H9 (cell line): ENCODE data around the gene LDHA. TPM values are rescaled to one million over a fixed set of nuclear protein-coding genes. Genes with fewer than 3 reads are reported as not detected.
A peak's percentile ranks its signal among the peaks of the same experiment; 100 is the strongest.
"Not testable (repeated sequence)": the region's sequence is repeated elsewhere in the genome, so short reads cannot be mapped to it uniquely, and the experiment has no call there.

Source experiments
- DNase-seq: peaks from one replicate; pipeline ENCODE4 v3.0.0-alpha.2; 2017
- H2AFZ ChIP-seq: one replicate; pipeline ENCODE4 v1.6.1; 2013; ENCODE audit warnings: mild to moderate bottlenecking, low read length, control low read depth, moderate library complexity
- H2AK5ac ChIP-seq: 2 replicates; pipeline ENCODE4 v1.6.1; 2013; ENCODE audit warnings: low read length, control low read depth, mixed read lengths; ENCODE audit not compliant: insufficient read length
- H2BK120ac ChIP-seq: one replicate; pipeline ENCODE4 v1.6.1; 2013; ENCODE audit warnings: low read depth, mild to moderate bottlenecking, low read length, control low read depth, inconsistent platforms; ENCODE audit not compliant: poor library complexity, severe bottlenecking
- H2BK12ac ChIP-seq: 2 replicates; pipeline ENCODE4 v1.6.1; 2013; ENCODE audit warnings: low read length, control low read depth, mixed read lengths, low read depth; ENCODE audit not compliant: insufficient read length
- H2BK15ac ChIP-seq: 2 replicates; pipeline ENCODE4 v1.6.1; 2013; ENCODE audit warnings: low read depth, low read length, control low read depth
- H2BK20ac ChIP-seq: one replicate; pipeline ENCODE4 v1.6.1; 2013; ENCODE audit warnings: low read depth, mild to moderate bottlenecking, low read length, control low read depth, inconsistent platforms; ENCODE audit not compliant: poor library complexity, severe bottlenecking
- H2BK5ac ChIP-seq: 2 replicates; pipeline ENCODE4 v1.6.1; 2013; ENCODE audit warnings: low read length, control low read depth, mixed read lengths; ENCODE audit not compliant: insufficient read length
- H3K14ac ChIP-seq: 2 replicates; pipeline ENCODE4 v1.6.1; 2013; ENCODE audit warnings: low read length, control low read depth; ENCODE audit not compliant: insufficient read depth
- H3K18ac ChIP-seq: 2 replicates; pipeline ENCODE4 v1.6.1; 2013; ENCODE audit warnings: low read depth, mild to moderate bottlenecking, mixed read lengths, low read length, control low read depth; ENCODE audit not compliant: insufficient read length
- H3K23ac ChIP-seq: 2 replicates; pipeline ENCODE4 v1.6.1; 2013; ENCODE audit warnings: low read length, control low read depth, mixed read lengths, low read depth; ENCODE audit not compliant: insufficient read length
- H3K23me2 ChIP-seq: 2 replicates; pipeline ENCODE4 v1.6.1; 2013; ENCODE audit warnings: low read depth, mild to moderate bottlenecking, mixed read lengths, low read length, control low read depth; ENCODE audit not compliant: insufficient read length, poor library complexity, severe bottlenecking
- H3K27ac ChIP-seq: 2 replicates; pipeline ENCODE4 v1.5.1; 2013; ENCODE audit warnings: low read length, control low read depth, mixed read lengths, low read depth; ENCODE audit not compliant: insufficient read length
- H3K27me3 ChIP-seq: 2 replicates; pipeline ENCODE4 v1.6.1; 2013; ENCODE audit warnings: low read length, control low read depth, inconsistent platforms; ENCODE audit not compliant: insufficient read depth
- H3K4ac ChIP-seq: 2 replicates; pipeline ENCODE4 v1.6.1; 2013; ENCODE audit warnings: low read depth, mild to moderate bottlenecking, control low read depth, inconsistent platforms, low read length, moderate library complexity
- H3K4me1 ChIP-seq: 2 replicates; pipeline ENCODE4 v1.6.1; 2013; ENCODE audit warnings: low read length, control low read depth, inconsistent platforms; ENCODE audit not compliant: insufficient read depth
- H3K4me2 ChIP-seq: 2 replicates; pipeline ENCODE4 v1.6.1; 2013; ENCODE audit warnings: low read length, control low read depth, mixed read lengths; ENCODE audit not compliant: insufficient read length, insufficient read depth
- H3K56ac ChIP-seq: 2 replicates; pipeline ENCODE4 v1.6.1; 2013; ENCODE audit warnings: low read depth, mild to moderate bottlenecking, mixed read lengths, low read length, control low read depth; ENCODE audit not compliant: insufficient read length
- H3K79me1 ChIP-seq: 2 replicates; pipeline ENCODE4 v1.6.1; 2013; ENCODE audit warnings: low read depth, mild to moderate bottlenecking, moderate library complexity, low read length, control low read depth, inconsistent platforms; ENCODE audit not compliant: insufficient read depth, poor library complexity, severe bottlenecking
- H3K79me2 ChIP-seq: 2 replicates; pipeline ENCODE4 v1.6.1; 2013; ENCODE audit warnings: low read length, control low read depth, inconsistent platforms; ENCODE audit not compliant: insufficient read depth
- H3K9ac ChIP-seq: 2 replicates; pipeline ENCODE4 v1.6.1; 2013; ENCODE audit warnings: low read length, control low read depth, mixed read lengths; ENCODE audit not compliant: insufficient read length; ENCODE audit errors: extremely low read depth
- H3K9me3 ChIP-seq: one replicate; pipeline ENCODE4 v1.6.1; 2013; ENCODE audit warnings: low read depth, low read length, inconsistent platforms; ENCODE audit not compliant: control insufficient read depth
- H3T11ph ChIP-seq: one replicate; pipeline ENCODE4 v1.6.1; 2013; ENCODE audit warnings: mild to moderate bottlenecking, low read length, control low read depth, inconsistent platforms
- H4K20me1 ChIP-seq: one replicate; pipeline ENCODE4 v1.6.1; 2013; ENCODE audit not compliant: control insufficient read depth, insufficient read length, insufficient read depth
- H4K5ac ChIP-seq: 2 replicates; pipeline ENCODE4 v1.6.1; 2013; ENCODE audit warnings: low read depth, mild to moderate bottlenecking, mixed read lengths, low read length, control low read depth; ENCODE audit not compliant: insufficient read length
- H4K8ac ChIP-seq: replicated peaks from 2 replicates; pipeline ENCODE4 v1.6.1; 2013; ENCODE audit warnings: low read length, control low read depth, mixed read lengths, low read depth; ENCODE audit not compliant: insufficient read length
- H4K91ac ChIP-seq: 2 replicates; pipeline ENCODE4 v1.6.1; 2013; ENCODE audit warnings: low read depth, mild to moderate bottlenecking, moderate library complexity, mixed read lengths, low read length, control low read depth; ENCODE audit not compliant: insufficient read length
- H3K27ac Mint-ChIP-seq, 3 experiments: 2 replicates in 2 of 3; 3 replicates in 1 of 3; pipeline ENCODE4 v1.8.0; 2020 to 2021; ENCODE audit warnings: mixed read lengths in 3 of 3, mild to moderate bottlenecking in 1 of 3, moderate library complexity in 1 of 3
- H3K27me3 Mint-ChIP-seq: 2 replicates; pipeline ENCODE4 v1.8.0; 2021; ENCODE audit warnings: low read depth, mild to moderate bottlenecking, moderate library complexity, mixed read lengths
- H3K36me3 Mint-ChIP-seq, 3 experiments: 2 replicates in 2 of 3; 3 replicates in 1 of 3; pipeline ENCODE4 v1.8.0; 2020 to 2021; ENCODE audit warnings: low read depth in 3 of 3, mixed read lengths in 3 of 3; ENCODE audit not compliant: insufficient read depth in 1 of 3
- H3K4me1 Mint-ChIP-seq, 2 experiments: 2 replicates each; pipeline ENCODE4 v1.8.0; 2020; ENCODE audit warnings: mixed read lengths in 2 of 2
- H3K4me3 Mint-ChIP-seq, 2 experiments: 2 replicates in 1 of 2; 3 replicates in 1 of 2; pipeline ENCODE4 v1.8.0; 2020 to 2021; ENCODE audit warnings: mild to moderate bottlenecking in 2 of 2, mixed read lengths in 2 of 2, moderate library complexity in 1 of 2
- H3K9me3 Mint-ChIP-seq, 2 experiments: 2 replicates in 1 of 2; 3 replicates in 1 of 2; pipeline ENCODE4 v1.8.0; 2020; ENCODE audit warnings: mild to moderate bottlenecking in 2 of 2, mixed read lengths in 2 of 2, moderate library complexity in 1 of 2
- WGBS: extraction: QIAGEN DNeasy Blood & Tissue Kit; methylation state at CpG from one replicate; pipeline ENCODE4 v1.1.7; 2013; ENCODE audit warnings: missing lambda C conversion rate, low lambda C conversion rate, mixed read lengths; ENCODE audit not compliant: insufficient read length; ENCODE audit errors: extremely low coverage; 5-methylcytosine and 5-hydroxymethylcytosine counted together
- total RNA-seq: library from RNA; stranded (reverse); gene quantifications from 2 replicates; pipeline ENCODE4 v1.2.1, GENCODE V29; 2021
- TF ChIP-seq, protein P1 (sequence below): fragments of 200-600 bp; sonication (generic); conservative IDR thresholded peaks from 3 replicates; pipeline ENCODE4 v1.8.0; 2021; ENCODE audit warnings: antibody characterized with exemption, mild to moderate bottlenecking

The LDHA gene
- total RNA-seq, 1 experiment from 2014 or later: 720 TPM

DNA sequence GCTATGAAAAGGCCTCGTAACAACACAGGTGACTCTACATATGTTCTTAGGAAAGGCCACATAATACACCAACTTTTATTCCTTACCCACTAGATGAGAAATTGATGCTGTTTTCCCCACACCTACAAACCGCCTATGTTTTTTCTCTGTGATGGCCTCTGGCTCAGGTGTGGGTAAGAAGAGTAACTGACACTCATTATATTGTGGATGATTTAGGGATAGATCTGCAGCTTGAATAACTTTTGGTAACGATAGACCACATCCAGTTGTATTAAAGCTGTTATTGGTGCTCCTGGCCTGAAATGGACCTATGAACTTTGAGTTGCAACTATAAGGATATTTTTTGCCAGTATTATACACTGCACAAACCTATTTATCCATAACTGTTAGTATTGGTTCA, 3.6 kb downstream of the LDHA start:
- Mint-ChIP-seq H3K27ac (no peak overlapping the region), H3K4me3 (peak overlapping the region in 1 of 2 experiments; percentile 39; a peak in 1 of 5 replicates)

DNA sequence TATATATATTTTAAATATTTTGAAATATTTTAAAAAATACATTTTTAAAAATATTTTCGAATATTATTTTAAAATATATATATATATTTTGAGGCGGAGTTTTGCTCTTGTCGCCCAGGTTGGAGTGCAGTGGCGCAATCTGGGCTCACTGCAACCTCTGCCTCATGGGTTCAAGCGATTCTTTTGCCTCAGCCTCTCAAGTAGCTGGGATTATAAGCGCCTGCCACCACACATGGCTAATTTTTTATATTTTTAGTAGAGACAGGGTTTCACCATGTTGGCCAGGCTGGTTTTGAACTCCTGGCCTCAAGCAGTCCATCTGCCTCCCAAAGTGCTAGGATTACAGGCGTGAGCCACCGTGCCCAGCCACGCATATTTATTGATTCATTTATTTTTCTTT, 6.7 kb downstream of the LDHA start:
- H3K9me3 Mint-ChIP-seq, H3K4ac ChIP-seq, H3K79me2 ChIP-seq, H3K27me3 Mint-ChIP-seq, H3K56ac ChIP-seq, H4K91ac ChIP-seq, H3T11ph ChIP-seq, H3K4me3 Mint-ChIP-seq, H2BK12ac ChIP-seq, H3K27ac Mint-ChIP-seq, H2BK5ac ChIP-seq, H3K79me1 ChIP-seq, H4K5ac ChIP-seq, DNase-seq, H3K23ac ChIP-seq, H3K18ac ChIP-seq, H3K14ac ChIP-seq, H3K4me1 ChIP-seq, H2BK20ac ChIP-seq, H4K20me1 ChIP-seq, H3K27ac ChIP-seq, H2AFZ ChIP-seq, H3K27me3 ChIP-seq, H3K4me1 Mint-ChIP-seq, H4K8ac ChIP-seq, H3K23me2 ChIP-seq, H2BK120ac ChIP-seq, H3K9ac ChIP-seq, H2BK15ac ChIP-seq, H2AK5ac ChIP-seq, H3K4me2 ChIP-seq, H3K9me3 ChIP-seq: not testable (repeated sequence)
- WGBS: no CpG with 5 or more reads among the region's 9 CpGs
- peaks cover 40 to 84% (median 81%) of the 10 kb centered on the region in 3 experiments; a peak in 6 of 7 replicates for H3K36me3 Mint-ChIP-seq

More for the DNA sequence above, 3.6 kb downstream of the LDHA start:
- H3K23ac ChIP-seq: no peak overlapping the region
- no peak overlapping the region for H4K5ac ChIP-seq
- Mint-ChIP-seq H3K9me3 (no peaks in the 10 kb centered on the region), H3K36me3 (peaks cover 26 to 63% (median 54%) of the 10 kb centered on the region in 3 experiments; a peak in 6 of 7 replicates), H3K4me1 (peaks cover 0 to 14% of the 10 kb centered on the region in 2 experiments; a peak in 3 of 4 replicates), H3K27me3 (peaks cover 6% of the 10 kb centered on the region)
- no peak overlapping the region for H3T11ph ChIP-seq
- H2AFZ ChIP-seq: no peak overlapping the region
- H4K91ac ChIP-seq: no peak overlapping the region
- peaks cover 15% of the 10 kb centered on the region for H3K23me2 ChIP-seq
- H3K4me1 ChIP-seq: 0 out of 2 replicates have a peak, but pooled peaks cover 4% of the 10 kb centered on the region
- H2AK5ac ChIP-seq: no peak overlapping the region
- no peaks in the 10 kb centered on the region for H3K9me3 ChIP-seq
- H3K14ac ChIP-seq: no peak overlapping the region
- no peak overlapping the region for H2BK120ac ChIP-seq
- peaks cover 2% of the 10 kb centered on the region; the same call in 1 of the 2 replicates for H3K27me3 ChIP-seq
- DNase-seq: no peak
- no peaks in the 10 kb centered on the region for H4K20me1 ChIP-seq
- TF ChIP-seq, protein P1, sequence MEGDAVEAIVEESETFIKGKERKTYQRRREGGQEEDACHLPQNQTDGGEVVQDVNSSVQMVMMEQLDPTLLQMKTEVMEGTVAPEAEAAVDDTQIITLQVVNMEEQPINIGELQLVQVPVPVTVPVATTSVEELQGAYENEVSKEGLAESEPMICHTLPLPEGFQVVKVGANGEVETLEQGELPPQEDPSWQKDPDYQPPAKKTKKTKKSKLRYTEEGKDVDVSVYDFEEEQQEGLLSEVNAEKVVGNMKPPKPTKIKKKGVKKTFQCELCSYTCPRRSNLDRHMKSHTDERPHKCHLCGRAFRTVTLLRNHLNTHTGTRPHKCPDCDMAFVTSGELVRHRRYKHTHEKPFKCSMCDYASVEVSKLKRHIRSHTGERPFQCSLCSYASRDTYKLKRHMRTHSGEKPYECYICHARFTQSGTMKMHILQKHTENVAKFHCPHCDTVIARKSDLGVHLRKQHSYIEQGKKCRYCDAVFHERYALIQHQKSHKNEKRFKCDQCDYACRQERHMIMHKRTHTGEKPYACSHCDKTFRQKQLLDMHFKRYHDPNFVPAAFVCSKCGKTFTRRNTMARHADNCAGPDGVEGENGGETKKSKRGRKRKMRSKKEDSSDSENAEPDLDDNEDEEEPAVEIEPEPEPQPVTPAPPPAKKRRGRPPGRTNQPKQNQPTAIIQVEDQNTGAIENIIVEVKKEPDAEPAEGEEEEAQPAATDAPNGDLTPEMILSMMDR: no peak
- H3K9ac ChIP-seq: no peak overlapping the region
- H2BK20ac ChIP-seq: no peak overlapping the region
- H3K18ac ChIP-seq: no peak overlapping the region
- no peak overlapping the region for H2BK15ac ChIP-seq
- H4K8ac ChIP-seq: no peak overlapping the region
- H3K27ac ChIP-seq: no peak overlapping the region
- peaks cover 10% of the 10 kb centered on the region; the same call in 1 of the 2 replicates for H3K79me2 ChIP-seq
- no CpG with 5 or more reads among the region's 3 CpGs for WGBS
- H2BK5ac ChIP-seq: no peak overlapping the region
- no peak overlapping the region for H2BK12ac ChIP-seq
- H3K79me1 ChIP-seq: no peaks in the 10 kb centered on the region
- H3K4me2 ChIP-seq: no peak overlapping the region
- no peak overlapping the region for H3K4ac ChIP-seq
- H3K56ac ChIP-seq: no peak overlapping the region
